ENCODE measurements around the gene MET.

GRCh38 chr7:116780521-116780920, 108.5 kb downstream of the MET start:
- TF ChIP-seq CTCF (conservative IDR thresholded peaks at IDR 0.05 in 1 of 2, IDR thresholded peaks at IDR 0.05 in 1 of 2; ENCODE audit: extremely low read depth in 1 of 2, insufficient read depth in 1 of 2, low read depth in 1 of 2, low read length in 2 of 2) (no peak), EZH2 (IDR thresholded peaks at IDR 0.05; ENCODE audit: borderline replicate concordance, low read length) (no peak)

Data from mammary epithelial cell (primary cell).